GM12872 (cell line): ENCODE results near the gene ACVR2A.

Experiments
- CTCF ChIP-seq: IDR thresholded peaks from 3 replicates; pipeline ENCODE4 v1.5.1; 2011; ENCODE audit warnings: low read depth, mild to moderate bottlenecking, low read length, moderate library complexity; ENCODE audit not compliant: insufficient read depth

The ACVR2A gene

GRCh38 chr2:147846412-147847081 lies 1.7 kb downstream of the ACVR2A start:
- no peak for TF ChIP-seq CTCF

GRCh38 chr2:147847746-147848391 lies 3.0 kb downstream of the ACVR2A start:
- TF ChIP-seq CTCF: no peak

- TF ChIP-seq CTCF: no peak
These were observed 6.0 kb downstream of the ACVR2A start for GRCh38 chr2:147850838-147851237.

GRCh38 chr2:147851244-147851930 lies 6.6 kb downstream of the ACVR2A start:
- no peak for TF ChIP-seq CTCF

GRCh38 chr2:147854557-147855134 lies 9.8 kb downstream of the ACVR2A start:
- no peak for TF ChIP-seq CTCF

GRCh38 chr2:147855316-147855715 lies 10.5 kb downstream of the ACVR2A start:
- TF ChIP-seq CTCF: no peak

GRCh38 chr2:147855977-147856376 lies 11.1 kb downstream of the ACVR2A start:
- TF ChIP-seq CTCF: no peak
